ENCODE results near the gene LPO.

The LPO gene

GRCh38 chr17:58277107-58277801, 38.9 kb downstream of the LPO start:
- in situ Hi-C loops (cut with MboI; ENCODE audit: low sequenced_read_pairs) = no loop called here

- in situ Hi-C loops (cut with MboI; ENCODE audit: low sequenced_read_pairs) = no loop called here
Observed at GRCh38 chr17:58277802-58278595, 39.6 kb downstream of the LPO start.

- in situ Hi-C loops (cut with MboI; ENCODE audit: low sequenced_read_pairs) = no loop called here
Observed at GRCh38 chr17:58278661-58279015, 40.3 kb downstream of the LPO start.

GRCh38 chr17:58279016-58279711, 40.8 kb downstream of the LPO start:
- in situ Hi-C loops (cut with MboI; ENCODE audit: low sequenced_read_pairs) = no loop called here

- in situ Hi-C loops (cut with MboI; ENCODE audit: low sequenced_read_pairs) = no loop called here
Observed at GRCh38 chr17:58279736-58280479, 41.5 kb downstream of the LPO start.

- in situ Hi-C loops (cut with MboI; ENCODE audit: low sequenced_read_pairs) = no loop called here
Observed at GRCh38 chr17:58280480-58281217, 42.3 kb downstream of the LPO start, which contains the start of gene MPO. MPO (minus strand) TSS chr17:58280935; CDS start chr17:58280758, 177 bp downstream.

- in situ Hi-C loops (cut with MboI; ENCODE audit: low sequenced_read_pairs) = no loop called here
Observed at GRCh38 chr17:58281511-58282011, 43.2 kb downstream of the LPO start.

- in situ Hi-C loops (cut with MboI; ENCODE audit: low sequenced_read_pairs) = no loop called here
Observed at GRCh38 chr17:58282442-58282841, 44.1 kb downstream of the LPO start.

GRCh38 chr17:58283674-58284612, 45.6 kb downstream of the LPO start:
- in situ Hi-C loops (cut with MboI; ENCODE audit: low sequenced_read_pairs) = no loop called here

GRCh38 chr17:58284613-58285421, 46.4 kb downstream of the LPO start:
- in situ Hi-C loops (cut with MboI; ENCODE audit: low sequenced_read_pairs) = no loop called here

GRCh38 chr17:58285422-58285810, 47.0 kb downstream of the LPO start:
- in situ Hi-C loops (cut with MboI; ENCODE audit: low sequenced_read_pairs) = no loop called here

- in situ Hi-C loops (cut with MboI; ENCODE audit: low sequenced_read_pairs) = no loop called here
Observed at GRCh38 chr17:58289869-58290268, 51.5 kb downstream of the LPO start.

GRCh38 chr17:58291246-58291645, 52.9 kb downstream of the LPO start:
- in situ Hi-C loops (cut with MboI; ENCODE audit: low sequenced_read_pairs) = no loop called here

GRCh38 chr17:58294034-58294433, 55.6 kb downstream of the LPO start:
- in situ Hi-C loops (cut with MboI; ENCODE audit: low sequenced_read_pairs) = no loop called here

GRCh38 chr17:58300336-58300735, 62.0 kb downstream of the LPO start:
- in situ Hi-C loops (cut with MboI; ENCODE audit: low sequenced_read_pairs) = no loop called here

GRCh38 chr17:58301504-58302150, 63.2 kb downstream of the LPO start:
- in situ Hi-C loops (cut with MboI; ENCODE audit: low sequenced_read_pairs) = no loop called here

GRCh38 chr17:58302171-58302918, 64.0 kb downstream of the LPO start:
- in situ Hi-C loops (cut with MboI; ENCODE audit: low sequenced_read_pairs) = no loop called here
